ENCODE results near the gene GJC1.

The GJC1 gene

DNA sequence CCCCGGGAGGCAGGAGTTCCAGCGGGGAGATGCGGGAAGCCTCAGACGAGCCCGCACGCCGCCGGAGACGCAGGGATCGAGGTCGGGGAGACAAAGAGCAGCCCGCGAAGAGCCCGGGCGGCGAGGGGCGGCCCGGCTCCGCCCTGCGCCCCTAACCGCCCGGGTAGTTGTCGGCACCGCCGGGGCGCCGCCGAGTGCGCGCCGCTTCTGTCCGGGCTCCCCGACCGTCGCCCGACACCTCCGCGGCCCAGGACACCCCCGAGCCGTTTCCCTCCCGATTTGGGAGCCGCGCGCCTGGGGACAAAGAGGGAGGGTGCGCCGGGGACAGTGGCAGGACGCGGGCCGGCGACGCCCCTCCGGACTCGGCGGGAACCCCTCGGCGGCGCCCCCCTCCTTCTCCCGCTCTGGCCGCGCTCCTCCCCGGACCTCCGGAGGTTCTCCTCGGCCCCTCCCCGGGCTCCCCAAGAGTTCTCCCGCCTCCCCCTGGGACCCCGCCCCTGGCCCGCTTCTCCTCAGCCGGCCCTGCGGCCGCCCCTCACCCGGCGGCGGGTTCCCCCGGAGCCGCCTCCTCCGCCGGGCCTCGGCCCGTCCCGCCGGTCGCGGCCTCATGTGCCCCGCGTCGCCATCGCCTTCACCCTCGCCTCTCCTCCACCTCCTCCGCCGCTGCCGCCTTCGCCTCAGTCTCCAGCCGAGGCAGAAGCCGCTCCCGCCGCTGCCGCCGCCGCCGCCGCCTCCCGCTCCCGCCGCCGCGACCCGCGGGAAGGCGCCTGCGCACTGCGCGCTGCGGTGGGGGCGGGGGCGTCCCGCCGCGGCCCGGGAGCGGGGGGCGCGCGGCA is at the start of gene GJC1:
GJC1 (minus strand) TSS at position 765 of the 836 bp plus-strand sequence. CDS start 24,470 bp downstream, outside the sequence.
- peak; percentile 47 for DNase-seq

DNA sequence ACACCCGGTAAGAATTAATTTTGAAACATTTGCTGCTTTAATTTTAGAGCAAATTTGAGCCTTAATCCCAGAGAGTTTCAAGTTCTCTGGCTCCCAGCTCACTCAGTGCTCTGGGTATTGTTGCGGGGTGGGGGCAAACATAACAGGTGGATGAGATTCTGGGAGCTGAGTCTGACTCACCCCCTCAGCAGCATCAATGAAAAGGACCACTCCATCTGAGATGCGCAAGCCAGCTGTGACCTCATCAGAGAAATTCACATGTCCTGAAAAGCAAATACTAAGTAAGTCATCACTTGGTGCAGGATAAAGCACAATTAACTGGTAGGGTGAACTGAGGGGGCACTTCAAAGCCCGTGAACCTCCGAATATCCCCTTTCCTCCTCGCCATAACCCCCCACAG is 49.3 kb upstream of the GJC1 start:
- no peak for DNase-seq

DNA sequence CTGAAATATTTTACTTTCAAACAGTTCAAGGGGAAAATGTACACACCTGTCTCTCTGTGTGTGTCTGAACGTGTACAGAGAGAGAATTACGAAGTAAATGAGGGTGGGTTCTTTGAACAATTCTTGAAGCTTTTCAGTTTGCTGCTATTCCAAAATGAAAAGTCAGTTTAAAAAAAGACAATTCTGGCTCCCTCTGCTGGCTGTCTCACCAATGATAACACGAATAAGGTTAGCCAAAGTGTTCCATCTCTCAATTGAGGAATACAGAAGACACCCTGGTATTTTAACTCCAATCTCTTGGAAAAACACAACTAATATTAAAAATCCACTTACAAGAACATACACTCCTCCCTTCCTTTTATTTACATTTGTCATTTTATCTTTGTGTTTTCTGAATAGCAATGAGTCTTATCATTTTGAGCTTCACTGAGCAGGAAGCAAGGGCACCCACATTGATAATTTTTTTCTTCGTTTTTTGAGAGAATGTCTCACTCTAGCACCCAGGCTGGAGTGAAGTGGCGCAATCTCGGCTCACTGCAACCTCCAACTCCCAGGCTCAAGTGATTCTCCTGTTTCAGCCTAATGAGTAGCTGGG is 48.6 kb upstream of the GJC1 start:
- DNase-seq: peak; percentile 29

DNA sequence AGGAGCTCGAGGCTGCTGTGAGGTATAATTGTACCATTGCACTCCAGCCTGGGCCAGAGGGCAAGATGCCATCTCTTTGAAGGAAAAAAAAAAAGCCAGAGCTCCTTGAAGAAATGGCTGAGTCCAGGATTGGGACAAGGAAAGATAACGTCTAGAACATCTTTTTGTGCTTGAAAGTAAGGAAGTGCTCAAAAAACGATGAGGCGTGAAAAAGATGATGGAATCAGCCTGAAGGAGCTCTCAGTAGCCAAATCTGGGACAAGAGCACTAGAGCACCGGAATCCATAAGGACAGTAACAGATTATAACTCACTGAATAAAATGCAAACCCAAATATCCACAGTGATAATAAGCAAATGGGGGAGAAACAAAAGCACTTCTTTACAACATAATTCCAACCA is 47.0 kb upstream of the GJC1 start:
- no peak for DNase-seq

DNA sequence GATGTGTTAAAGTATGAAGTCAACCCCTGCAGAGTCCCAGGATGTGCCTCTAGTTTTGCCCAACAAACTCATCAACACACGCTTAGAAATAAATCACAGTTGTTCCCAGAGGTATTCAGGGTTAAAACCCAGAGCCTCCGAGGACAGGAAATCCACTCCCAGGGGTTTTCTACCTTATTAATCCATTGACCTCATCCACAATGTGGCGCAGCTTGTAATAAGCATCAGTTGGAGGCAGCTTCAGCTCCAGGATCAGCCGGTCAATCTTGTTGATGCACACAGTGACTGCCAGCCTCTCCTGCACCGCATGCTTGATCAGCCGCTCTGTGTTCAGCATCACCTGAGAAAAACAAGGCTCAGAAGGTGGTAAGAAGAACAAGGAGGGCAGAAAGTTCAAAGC is 45.7 kb upstream of the GJC1 start:
- no peak for DNase-seq

DNA sequence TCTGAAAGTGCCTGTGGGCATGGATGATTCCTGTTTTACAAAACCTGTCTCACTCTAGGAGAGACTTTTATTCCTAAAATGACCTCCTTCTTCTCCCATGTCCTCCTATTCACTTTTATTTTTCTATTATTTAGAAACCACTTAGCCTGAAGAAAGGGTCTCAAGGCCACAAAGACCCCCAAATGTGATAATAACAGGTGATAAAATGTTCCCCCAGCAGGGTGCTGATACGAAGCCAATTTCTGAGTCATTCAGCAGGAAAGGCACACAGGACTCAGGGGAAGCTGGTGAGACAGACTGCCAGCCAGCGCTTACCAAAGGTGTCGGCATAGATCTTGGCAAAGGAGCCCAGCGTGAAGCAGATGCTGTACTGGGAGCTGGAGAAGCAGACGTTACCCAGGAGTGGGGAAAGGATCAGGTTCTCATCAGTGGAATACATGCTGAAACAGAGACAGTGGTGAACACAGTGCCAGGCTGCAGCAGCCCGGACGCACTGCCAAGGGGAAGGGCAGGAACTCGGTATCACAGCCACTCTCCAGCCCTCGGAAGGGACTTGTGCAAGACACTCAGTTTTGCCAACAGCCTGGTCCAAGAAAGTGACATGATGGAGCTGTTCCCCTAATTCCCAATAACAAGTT is 42.2 kb upstream of the GJC1 start:
- DNase-seq: no peak

DNA sequence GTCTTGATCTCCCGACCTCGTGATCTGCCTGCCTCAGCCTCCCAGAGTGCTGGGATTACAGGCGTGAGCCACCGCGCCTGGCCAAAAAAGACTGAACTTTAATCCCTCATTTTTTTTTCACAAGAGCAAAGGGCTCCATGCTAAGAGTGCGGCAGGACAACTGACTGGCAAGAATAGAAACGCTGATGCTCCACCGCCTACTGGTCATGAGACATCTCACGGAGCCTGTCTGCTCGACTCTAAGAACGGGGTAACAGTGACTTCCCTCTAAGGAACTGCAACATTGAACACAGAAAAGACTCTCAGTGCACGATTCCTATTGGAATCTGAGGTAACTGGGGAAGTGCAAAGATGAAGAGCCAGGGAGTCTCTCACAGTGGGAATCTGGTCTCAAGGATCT is 41.5 kb upstream of the GJC1 start:
- no peak for DNase-seq

DNA sequence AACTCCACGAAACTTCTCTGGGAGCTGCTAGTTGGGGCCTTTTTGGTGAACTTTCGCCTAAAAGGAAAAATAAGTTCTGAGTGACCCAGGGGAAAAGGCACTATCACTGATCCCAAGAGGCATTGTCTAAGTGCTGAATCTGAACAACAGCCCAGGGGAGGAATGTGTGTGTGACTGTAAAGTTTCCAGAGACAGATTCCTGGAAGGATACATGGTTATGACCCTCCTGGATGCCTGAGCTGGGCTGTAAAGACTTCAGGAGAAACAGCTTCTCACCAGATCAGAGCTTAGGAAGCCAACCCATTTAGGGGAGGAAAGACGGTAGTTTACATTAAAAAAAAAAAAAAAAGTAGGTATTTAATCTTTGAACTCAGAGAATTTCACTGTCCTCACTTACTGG is 37.8 kb upstream of the GJC1 start:
- DNase-seq: no peak

DNA sequence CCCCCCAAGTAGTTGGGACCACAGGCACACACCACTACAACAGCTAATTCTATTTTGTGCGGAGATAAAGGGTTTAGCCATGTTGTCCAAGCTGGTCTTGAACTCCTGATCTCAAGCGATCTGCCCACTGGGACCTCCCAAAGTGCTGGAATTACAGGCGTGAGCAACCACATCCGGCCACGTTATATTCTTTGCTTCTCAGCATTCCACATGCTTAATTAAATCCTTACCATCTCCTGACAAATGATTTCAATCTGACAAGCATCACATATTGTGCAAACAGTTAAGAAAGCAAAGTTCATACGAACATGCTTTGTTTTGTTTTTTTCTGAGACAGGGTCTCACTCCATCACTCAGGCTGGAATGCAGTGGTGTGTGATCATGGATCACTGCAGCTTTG is 35.8 kb upstream of the GJC1 start:
- DNase-seq: no peak

DNA sequence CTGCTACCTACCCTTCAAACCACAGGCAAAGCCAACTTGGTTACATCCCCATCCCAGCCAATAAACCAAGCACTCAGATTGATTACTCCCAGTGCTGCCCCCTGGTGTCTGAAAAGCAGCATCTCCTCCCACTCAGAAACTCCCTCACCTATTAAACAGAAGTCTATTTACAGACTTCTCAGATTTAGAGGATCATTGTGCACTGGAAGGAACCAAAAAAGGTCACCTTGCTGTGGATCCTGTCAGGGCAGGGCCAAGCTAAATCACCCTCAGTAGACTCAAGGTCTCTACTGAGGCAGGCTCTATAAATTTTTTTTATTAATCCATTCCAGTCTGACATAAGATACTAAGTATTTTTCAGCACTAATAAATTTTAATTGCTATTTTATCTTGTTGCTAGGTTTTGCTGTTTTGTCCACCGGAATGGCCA is 35.2 kb upstream of the GJC1 start:
- DNase-seq: peak; percentile 83

DNA sequence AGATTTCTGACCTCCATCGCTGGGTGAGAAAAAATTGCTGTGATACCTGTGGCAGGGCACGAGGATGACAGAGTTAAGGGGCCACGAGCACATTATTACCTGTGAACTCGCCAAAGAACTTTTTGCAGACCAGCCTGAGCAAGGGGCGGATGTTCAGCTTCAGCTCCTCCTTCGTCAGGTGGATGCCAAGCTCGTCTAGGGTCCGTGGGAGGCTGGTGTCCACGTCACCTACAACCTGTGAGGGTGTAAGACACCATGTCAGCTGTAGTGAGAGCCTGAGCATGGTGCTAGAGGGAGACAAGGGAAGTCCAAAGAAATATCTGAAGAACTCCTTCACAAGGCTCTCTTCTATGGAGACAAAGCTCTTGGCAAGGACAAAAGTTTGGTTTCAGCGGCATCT is 34.7 kb upstream of the GJC1 start:
- DNase-seq: no peak

DNA sequence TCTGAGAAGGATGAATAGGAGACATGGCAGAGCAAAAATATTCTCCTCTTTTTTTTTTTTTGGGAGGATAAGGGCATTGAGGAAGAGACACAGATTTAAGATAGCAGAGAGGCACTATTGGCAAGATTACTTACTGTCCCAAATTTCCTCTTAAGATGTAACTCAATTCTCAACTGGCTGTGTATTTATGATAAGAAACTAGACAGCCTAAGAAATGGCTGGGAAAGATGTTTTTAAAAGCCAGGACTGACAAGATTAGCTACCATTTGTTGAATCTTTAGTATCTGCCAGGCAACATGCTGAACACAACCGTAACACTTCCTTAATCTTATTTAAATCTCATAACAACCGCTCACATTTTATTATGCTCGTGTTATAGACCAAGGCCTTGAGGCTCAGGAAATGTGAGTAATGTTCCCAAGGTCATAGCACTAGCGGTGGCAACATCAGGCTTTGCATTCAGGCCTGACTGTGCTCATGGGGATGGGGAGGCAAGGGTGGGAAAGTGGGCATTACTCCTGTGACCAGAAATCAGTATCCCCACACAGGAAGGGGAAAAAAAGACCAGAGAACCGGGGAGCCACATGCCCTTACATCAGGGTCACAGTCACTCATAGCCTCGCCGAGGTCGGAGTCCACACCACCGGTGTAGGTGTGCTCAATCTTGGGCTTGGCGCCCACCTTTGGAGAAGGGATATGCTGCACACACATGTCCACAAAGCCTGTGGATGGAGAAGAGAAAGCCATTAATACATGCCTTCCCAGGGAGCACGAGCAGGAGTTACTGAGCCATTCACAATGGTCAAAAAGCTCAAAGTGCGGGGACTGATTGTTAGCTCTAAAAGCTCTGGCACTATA is 33.2 kb upstream of the GJC1 start:
- no peak for DNase-seq

DNA sequence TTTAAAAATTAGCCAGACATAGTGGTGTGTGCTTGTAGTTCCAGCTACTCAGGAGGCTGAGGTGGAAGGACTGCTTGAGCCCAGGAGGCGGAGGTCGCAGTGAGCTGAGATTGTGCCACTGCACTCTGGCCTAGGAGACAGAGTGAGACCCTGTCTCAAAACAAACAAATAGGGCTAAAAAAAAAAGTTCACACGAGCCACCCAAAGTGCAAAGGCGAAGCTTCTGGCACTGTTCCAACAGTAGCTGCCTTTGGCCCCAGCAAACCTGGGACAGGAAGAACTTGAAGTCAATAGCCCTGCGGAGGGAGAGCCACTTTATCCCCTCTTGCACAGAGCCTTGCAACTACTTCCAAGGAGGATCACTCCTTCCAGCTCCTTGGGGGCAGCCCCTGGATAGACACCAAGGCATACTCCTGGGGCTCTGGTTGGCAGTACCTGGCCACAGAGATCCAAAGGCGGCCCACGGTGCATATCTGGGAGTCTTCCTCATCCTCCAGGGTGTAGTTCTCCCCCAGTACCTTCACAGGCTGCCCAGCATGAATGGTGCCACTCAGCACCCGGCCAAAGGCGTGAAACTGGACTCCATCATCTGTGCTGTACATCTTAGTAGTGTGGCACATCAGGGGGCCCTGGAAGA is 32.3 kb upstream of the GJC1 start:
- DNase-seq: no peak

DNA sequence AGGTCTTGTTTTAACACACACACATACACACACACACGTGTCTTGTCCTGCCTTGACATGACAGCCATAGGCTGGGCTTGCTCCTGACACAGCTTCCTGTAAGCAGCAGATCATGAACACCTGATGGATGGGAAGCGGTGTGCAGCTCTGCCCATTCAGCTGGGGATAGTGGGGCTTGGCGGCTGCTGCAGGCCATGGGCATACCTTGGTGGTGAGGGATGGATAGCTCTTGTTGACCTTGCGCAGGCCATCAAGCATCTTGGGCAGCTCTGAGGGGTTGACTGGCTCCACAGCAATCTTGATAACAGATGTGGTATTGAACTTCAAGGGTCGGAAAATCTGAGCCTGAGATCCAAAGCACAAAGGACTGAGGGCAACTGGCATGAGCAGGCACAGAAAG is 29.6 kb upstream of the GJC1 start:
- no peak for DNase-seq

DNA sequence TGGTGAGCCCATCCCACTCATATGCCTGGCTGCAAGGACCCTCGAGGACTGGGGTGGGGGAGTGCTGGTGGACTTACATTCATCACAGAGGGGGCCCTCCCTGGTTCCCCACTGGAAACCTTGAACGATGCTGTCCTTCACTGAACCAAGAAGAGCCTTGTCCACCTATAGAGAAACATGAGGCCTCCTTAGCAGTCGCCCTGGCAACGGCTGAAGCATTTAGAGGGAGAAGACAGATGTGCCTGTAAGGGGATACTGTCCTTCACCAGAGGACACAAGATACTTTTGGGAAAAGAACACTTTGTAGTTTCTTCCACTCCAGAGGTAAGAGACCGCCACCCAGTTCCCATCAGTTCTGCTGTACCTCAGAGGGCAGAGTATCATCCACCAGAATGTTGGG is 24.1 kb upstream of the GJC1 start:
- no peak for DNase-seq

DNA sequence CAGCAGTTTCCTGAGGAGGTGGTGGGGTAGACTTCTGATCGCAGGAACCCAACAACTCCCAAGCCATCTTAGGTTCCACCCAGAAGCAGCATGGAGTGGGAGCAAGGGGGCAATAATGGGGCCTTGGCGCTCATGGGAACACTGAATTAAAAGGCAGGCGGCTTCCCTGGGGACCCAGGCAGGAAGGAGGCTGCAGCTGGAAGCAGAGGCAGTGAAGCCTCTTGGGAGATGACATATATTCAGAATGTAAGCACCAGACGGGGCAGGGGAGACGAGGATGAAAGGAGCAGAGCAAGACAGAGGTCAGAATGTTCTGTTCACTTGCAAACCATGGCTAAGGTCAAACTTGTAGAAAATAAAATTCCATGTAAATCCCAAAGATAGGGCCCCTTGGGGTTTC is 20.5 kb upstream of the GJC1 start:
- peak; percentile 80 for DNase-seq

DNA sequence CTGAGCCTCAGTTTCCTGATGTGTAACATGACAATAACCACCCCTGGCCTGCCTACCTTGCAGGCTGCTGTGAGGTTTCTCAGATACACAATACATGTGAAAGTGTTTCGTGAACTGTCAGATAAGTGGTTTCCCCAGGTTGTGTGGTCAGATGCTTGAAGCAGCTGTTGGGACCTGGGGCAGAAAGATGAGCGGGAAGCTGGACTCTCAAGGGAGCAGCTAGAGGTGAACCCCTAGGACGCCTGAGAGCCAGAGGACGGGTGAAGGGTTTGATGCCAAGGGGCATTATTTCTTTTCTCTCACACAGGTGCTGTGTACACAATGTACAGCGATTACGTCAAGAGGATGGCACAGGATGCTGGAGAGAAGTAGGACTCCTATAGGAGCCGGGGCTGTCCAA is 19.9 kb upstream of the GJC1 start:
- peak; percentile 54 for DNase-seq

DNA sequence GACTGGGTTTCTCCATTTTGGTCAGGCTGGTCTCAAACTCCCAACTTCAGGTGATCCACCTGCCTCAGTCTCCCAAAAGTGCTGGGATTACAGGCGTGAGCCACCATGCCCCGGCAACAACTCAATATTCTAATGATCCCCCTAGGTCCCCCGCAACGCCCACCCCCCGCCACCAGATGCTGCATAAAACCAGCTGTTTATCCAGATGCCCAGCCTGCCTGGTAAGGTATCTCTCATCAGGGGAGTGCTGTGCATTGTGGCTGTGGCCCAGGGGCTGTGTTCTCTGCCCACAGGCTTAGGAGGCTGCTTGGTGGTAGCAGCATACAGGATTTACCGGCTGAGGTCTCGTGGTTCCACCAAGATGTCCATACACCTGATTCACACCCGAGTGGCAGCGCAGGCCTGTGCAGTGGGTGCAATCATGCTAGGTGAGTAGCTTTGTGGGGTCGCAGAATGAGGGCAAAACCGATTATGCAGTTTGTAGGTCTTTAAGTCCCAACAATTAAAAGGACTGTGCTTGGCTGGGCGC is 18.9 kb upstream of the GJC1 start:
- DNase-seq: no peak

DNA sequence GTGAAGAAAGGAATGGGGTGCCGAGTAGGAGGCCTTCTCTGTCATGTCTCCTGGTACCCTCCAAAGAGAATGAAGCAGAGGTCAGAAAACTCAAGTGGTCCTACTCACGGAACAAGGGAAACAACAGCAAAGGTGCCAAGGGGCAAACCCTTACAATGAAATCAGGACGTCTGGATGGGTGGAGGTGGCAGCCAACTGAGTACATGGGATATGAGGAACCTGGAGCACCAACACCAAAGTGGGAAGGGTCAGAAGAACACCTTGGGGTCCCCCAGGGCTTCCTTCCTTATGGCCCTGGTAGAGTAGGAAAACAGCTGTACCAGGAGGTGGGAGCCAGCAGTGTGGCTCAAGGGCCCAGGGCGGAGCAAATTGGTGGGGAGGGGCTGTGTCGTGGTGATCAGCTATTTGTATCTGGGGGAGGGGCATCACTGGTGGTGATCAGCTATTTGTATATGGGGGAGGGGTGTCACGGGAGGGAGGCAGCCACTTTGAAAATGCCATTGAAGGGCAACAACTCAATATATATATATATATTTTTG is 18.2 kb upstream of the GJC1 start:
- DNase-seq: no peak

DNA sequence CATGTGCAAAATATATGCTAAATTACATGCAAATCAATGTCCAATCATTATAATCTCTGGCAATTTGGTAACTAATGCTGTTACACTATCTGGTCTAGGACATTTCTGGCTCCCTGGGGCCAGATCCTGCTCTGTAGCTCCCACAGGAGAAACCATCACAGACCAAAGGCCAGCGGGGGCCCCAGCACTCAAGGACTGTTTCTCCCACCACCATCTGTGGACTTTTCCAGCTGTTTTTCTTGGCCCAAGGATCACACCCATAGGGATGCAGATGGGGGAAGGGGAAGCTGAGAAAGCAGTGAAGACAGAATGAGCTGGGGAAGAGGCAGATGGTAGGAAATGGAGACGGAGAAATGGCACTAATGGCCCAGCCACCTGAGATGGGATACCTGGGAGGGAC is 17.5 kb upstream of the GJC1 start, which contains the start of gene HIGD1B:
HIGD1B (plus strand) TSS at position 298 of the 400 bp plus-strand sequence. CDS start 270 bp downstream, outside the sequence.
- DNase-seq: no peak

DNA sequence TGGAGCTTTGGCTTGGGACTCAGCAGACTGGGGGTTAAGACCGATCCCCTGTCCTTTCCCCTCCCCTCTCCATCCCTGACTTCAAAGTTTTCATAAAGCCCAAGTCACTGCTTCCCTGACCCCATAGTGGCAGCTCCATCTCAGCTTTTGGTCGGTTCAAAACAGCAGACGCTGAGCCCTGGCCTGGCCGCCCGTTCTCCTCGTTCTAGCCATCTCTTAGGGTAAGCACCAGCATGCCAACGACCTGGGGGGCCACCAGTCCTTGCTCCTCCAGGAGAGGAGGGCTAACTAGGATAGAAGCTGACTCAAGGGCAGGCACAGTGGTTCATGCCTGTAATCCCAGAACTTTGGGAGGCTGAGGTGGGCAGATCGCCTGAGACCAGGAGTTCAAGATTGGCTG is 16.1 kb upstream of the GJC1 start:
- DNase-seq: no peak

DNA sequence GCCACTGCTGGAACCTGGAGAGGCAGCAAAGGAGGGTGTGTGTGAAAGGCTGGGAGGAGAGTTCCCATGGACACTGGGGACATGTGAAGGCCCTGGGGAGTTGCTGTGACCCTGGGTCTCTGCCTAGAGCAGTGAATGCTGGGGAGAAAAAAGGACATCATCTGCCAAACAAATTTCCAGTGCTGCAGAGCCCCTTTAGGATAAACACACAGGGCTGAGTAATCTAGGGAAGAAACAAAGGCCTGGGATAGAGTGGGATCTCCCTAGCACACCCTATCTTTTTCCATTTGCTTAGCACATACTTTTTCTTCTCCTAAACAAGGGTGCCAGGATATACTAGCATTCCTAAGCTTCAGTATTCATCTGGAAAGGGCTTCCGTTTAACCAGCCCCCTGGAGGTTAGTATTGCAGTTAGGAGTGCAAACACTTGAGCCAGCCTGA is 14.3 kb upstream of the GJC1 start:
- DNase-seq: no peak
